Measurements from ENCODE around the gene CLASRP. TPM values are rescaled to one million over a fixed set of nuclear protein-coding genes. Genes with fewer than 3 reads are reported as not detected.
A peak's percentile ranks its signal among the peaks of the same experiment; 100 is the strongest.

CLASRP gene
- polyA plus RNA-seq, 1 experiment: 12.4 TPM

GRCh38 chr19:45094137-45094536, 55.3 kb downstream of the CLASRP start:
- no peaks in the 10 kb centered on the region; the same call in 1 of the 2 replicates for H3K9me3 ChIP-seq (ENCODE audit: control insufficient read depth, insufficient read depth, low read length)
- POLR2A ChIA-PET: no interaction called here
- no peak for DNase-seq (ENCODE audit: low read depth, low spot score)
- CTCF ChIA-PET: no interaction called here
- TF ChIP-seq, protein P1, sequence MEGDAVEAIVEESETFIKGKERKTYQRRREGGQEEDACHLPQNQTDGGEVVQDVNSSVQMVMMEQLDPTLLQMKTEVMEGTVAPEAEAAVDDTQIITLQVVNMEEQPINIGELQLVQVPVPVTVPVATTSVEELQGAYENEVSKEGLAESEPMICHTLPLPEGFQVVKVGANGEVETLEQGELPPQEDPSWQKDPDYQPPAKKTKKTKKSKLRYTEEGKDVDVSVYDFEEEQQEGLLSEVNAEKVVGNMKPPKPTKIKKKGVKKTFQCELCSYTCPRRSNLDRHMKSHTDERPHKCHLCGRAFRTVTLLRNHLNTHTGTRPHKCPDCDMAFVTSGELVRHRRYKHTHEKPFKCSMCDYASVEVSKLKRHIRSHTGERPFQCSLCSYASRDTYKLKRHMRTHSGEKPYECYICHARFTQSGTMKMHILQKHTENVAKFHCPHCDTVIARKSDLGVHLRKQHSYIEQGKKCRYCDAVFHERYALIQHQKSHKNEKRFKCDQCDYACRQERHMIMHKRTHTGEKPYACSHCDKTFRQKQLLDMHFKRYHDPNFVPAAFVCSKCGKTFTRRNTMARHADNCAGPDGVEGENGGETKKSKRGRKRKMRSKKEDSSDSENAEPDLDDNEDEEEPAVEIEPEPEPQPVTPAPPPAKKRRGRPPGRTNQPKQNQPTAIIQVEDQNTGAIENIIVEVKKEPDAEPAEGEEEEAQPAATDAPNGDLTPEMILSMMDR (IDR thresholded peaks at IDR 0.05; ENCODE audit: low read depth, low read length): no peak
- no peaks in the 10 kb centered on the region for H3K27me3 ChIP-seq (ENCODE audit: control insufficient read depth, insufficient read depth, low read length)
- H3K27ac ChIP-seq (ENCODE audit: low read depth, low read length): no peak overlapping the region
- H3K4me3 ChIP-seq (ENCODE audit: low read depth, low read length): peak overlapping the region; percentile 92

DNA sequence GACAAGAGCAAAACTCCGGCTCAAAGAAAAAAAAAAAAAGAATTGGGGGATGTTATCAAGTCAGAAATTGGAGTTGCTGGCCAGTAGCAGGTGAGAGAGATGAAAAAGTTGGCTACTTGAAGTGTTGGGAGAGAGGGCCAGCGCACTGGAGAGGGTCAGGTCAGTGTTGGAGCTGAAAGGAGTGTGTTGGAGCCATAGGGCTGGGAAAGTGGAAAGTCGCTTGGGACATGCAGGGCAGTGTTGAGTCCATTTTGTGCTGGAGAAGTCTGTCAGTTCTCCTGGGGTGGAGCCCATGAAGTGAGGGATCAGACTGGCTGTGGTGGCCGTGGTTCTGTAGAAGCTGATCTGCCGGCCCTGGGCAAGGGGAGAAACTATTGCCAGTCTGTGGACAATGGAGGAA, 55.9 kb downstream of the CLASRP start:
- CTCF ChIA-PET: no interaction called here
- DNase-seq (ENCODE audit: low read depth, low spot score): no peak
- TF ChIP-seq, protein P1 (IDR thresholded peaks at IDR 0.05; ENCODE audit: low read depth, low read length): no peak
- POLR2A ChIA-PET: no interaction called here
- H3K9me3 ChIP-seq (ENCODE audit: control insufficient read depth, insufficient read depth, low read length): no peaks in the 10 kb centered on the region; the same call in 1 of the 2 replicates
- H3K4me3 ChIP-seq (ENCODE audit: low read depth, low read length): peak overlapping the region; percentile 92
- H3K27me3 ChIP-seq (ENCODE audit: control insufficient read depth, insufficient read depth, low read length): no peaks in the 10 kb centered on the region
- H3K27ac ChIP-seq (ENCODE audit: low read depth, low read length): no peak overlapping the region

- CTCF ChIA-PET: no interaction called here
- Histone ChIP-seq H3K4me3 (ENCODE audit: low read depth, low read length) (no peak overlapping the region), H3K27me3 (ENCODE audit: control insufficient read depth, insufficient read depth, low read length) (no peaks in the 10 kb centered on the region), H3K27ac (ENCODE audit: low read depth, low read length) (no peak overlapping the region), H3K9me3 (ENCODE audit: control insufficient read depth, insufficient read depth, low read length) (no peaks in the 10 kb centered on the region; the same call in 1 of the 2 replicates)
- POLR2A ChIA-PET: interaction anchor here (0.7 kb wide), 1 partner anchor 26 kb away, joined by 3 read pairs; no protein-coding TSS in a partner anchor
- DNase-seq (ENCODE audit: low read depth, low spot score): no peak
- TF ChIP-seq, protein P1 (IDR thresholded peaks at IDR 0.05; ENCODE audit: low read depth, low read length): no peak
These were observed 56.9 kb downstream of the CLASRP start for GRCh38 chr19:45095496-45096413.

- CTCF ChIA-PET: no interaction called here
These were observed 57.9 kb downstream of the CLASRP start for GRCh38 chr19:45096700-45097099.

GRCh38 chr19:45097450-45097775, 58.6 kb downstream of the CLASRP start:
- no peak overlapping the region for H3K4me3 ChIP-seq (ENCODE audit: low read depth, low read length)
- no peaks in the 10 kb centered on the region; the same call in 1 of the 2 replicates for H3K9me3 ChIP-seq (ENCODE audit: control insufficient read depth, insufficient read depth, low read length)
- POLR2A ChIA-PET: no interaction called here
- peak overlapping the region; percentile 92 for H3K27ac ChIP-seq (ENCODE audit: low read depth, low read length)
- TF ChIP-seq, protein P1 (IDR thresholded peaks at IDR 0.05; ENCODE audit: low read depth, low read length): no peak
- CTCF ChIA-PET: interaction anchor here (1.6 kb wide), 1 partner anchor 38 kb away, joined by 4 read pairs; no protein-coding TSS in a partner anchor
- no peaks in the 10 kb centered on the region for H3K27me3 ChIP-seq (ENCODE audit: control insufficient read depth, insufficient read depth, low read length)
- DNase-seq (ENCODE audit: low read depth, low spot score): no peak

More at GRCh38 chr19:45096700-45097099, 57.9 kb downstream of the CLASRP start:
- no peaks in the 10 kb centered on the region; the same call in 1 of the 2 replicates for H3K9me3 ChIP-seq (ENCODE audit: control insufficient read depth, insufficient read depth, low read length)
- H3K4me3 ChIP-seq (ENCODE audit: low read depth, low read length): no peak overlapping the region
- POLR2A ChIA-PET: no interaction called here
- no peaks in the 10 kb centered on the region for H3K27me3 ChIP-seq (ENCODE audit: control insufficient read depth, insufficient read depth, low read length)
- TF ChIP-seq, protein P1 (IDR thresholded peaks at IDR 0.05; ENCODE audit: low read depth, low read length): no peak
- no peak for DNase-seq (ENCODE audit: low read depth, low spot score)
- H3K27ac ChIP-seq (ENCODE audit: low read depth, low read length): peak overlapping the region; percentile 21
